K562 (cell line): ENCODE data around the gene FGF16. TPM values are rescaled to one million over a fixed set of nuclear protein-coding genes. Genes with fewer than 3 reads are reported as not detected.

ENCODE experiments used
- ATAC-seq: fragments of 200-7000 bp; cut with Tn5 transposase; 3 replicates; pipeline ENCODE4 v1.9.1; 2020; ENCODE audit warnings: moderate library complexity
- BruUV-seq: library from RNA; stranded (reverse); fragments of 400-500 nt; replicated peaks from 2 replicates; lab custom pipeline; 2021; lab: Mats Ljungman, UMichigan
- CTCF ChIA-PET: fragments of 300-600 bp; formaldehyde crosslinking; extraction: SDS; loops from one replicate; lab custom pipeline; 2021; ENCODE audit warnings: low intra/inter-chr PET ratio; lab: Yijun Ruan, JAX
- POLR2A ChIA-PET: fragments of 300-600, 350-650 bp; sonication (Branson Sonifier 250); formaldehyde crosslinking; extraction: SDS; loops from one replicate; lab custom pipeline; 2021; ENCODE audit warnings: antibody characterized with exemption, inconsistent platforms; lab: Yijun Ruan, JAX
- DNase-seq, 4 experiments: peaks; one replicate each; pipeline versions ENCODE4 v3.0.0 to v3.0.0-alpha.2; 2011 to 2018; ENCODE audit warnings: low spot score in 3 of 4, mixed read lengths in 3 of 4; ENCODE audit errors: extremely low read depth in 1 of 4
- FAIRE-seq: peaks from 2 replicates; lab custom pipeline; 2011; peaks lifted over from hg19 to GRCh38; lab: Jason Lieb, UNC
- H2AFZ ChIP-seq: 2 replicates; pipeline ENCODE4 v1.6.0; 2011; ENCODE audit warnings: low read depth, low read length, control low read depth, inconsistent platforms
- H3K27ac ChIP-seq: fragments of 200-600 bp; 3 replicates; pipeline ENCODE4 v1.8.0; 2011; ENCODE audit warnings: low read depth, mild to moderate bottlenecking, control low read depth, inconsistent platforms, low read length, moderate library complexity, mixed read lengths; ENCODE audit errors: extremely low read depth
- H3K27me3 ChIP-seq, 2 experiments: fragments of 300-600 bp in 1 of 2; 2 replicates in 1 of 2; 3 replicates in 1 of 2; pipeline versions ENCODE4 v1.6.0 to v1.8.0; 2011; ENCODE audit warnings: inconsistent platforms in 2 of 2, low read length in 2 of 2, mild to moderate bottlenecking in 1 of 2, mixed read lengths in 1 of 2, moderate library complexity in 1 of 2; ENCODE audit not compliant: control insufficient read depth in 2 of 2, insufficient read depth in 2 of 2
- H3K36me3 ChIP-seq: fragments of 300-600 bp; 3 replicates; pipeline ENCODE4 v1.8.0; 2011; ENCODE audit warnings: mild to moderate bottlenecking, low read length, inconsistent platforms; ENCODE audit not compliant: control insufficient read depth, insufficient read depth
- H3K4me1 ChIP-seq, 2 experiments: fragments of 200-600 bp in 1 of 2; replicated peaks in 1 of 2; 2 replicates in 1 of 2; 3 replicates in 1 of 2; pipeline versions ENCODE4 v1.5.1 to v1.8.0; 2011; ENCODE audit warnings: inconsistent platforms in 2 of 2, low read length in 2 of 2, mild to moderate bottlenecking in 1 of 2, mixed read lengths in 1 of 2, moderate library complexity in 1 of 2; ENCODE audit not compliant: control insufficient read depth in 2 of 2, insufficient read depth in 2 of 2
- H3K4me2 ChIP-seq: 2 replicates; pipeline ENCODE4 v1.6.1; 2011; ENCODE audit warnings: low read length, control low read depth, inconsistent platforms, mixed read lengths; ENCODE audit not compliant: insufficient read depth
- H3K4me3 ChIP-seq: fragments of 200-600 bp; sonication (generic), shearing (Covaris generic); 2 replicates; pipeline ENCODE4 v1.5.1; 2016; ENCODE audit warnings: control low read depth, inconsistent platforms
- H3K79me2 ChIP-seq: fragments of 200-600 bp; 3 replicates; pipeline ENCODE4 v1.8.0; 2011; ENCODE audit warnings: low read length, inconsistent platforms; ENCODE audit not compliant: control insufficient read depth, insufficient read depth
- H3K9ac ChIP-seq, 2 experiments: 2 replicates each; pipeline versions ENCODE4 v1.6.0 to v1.6.1; 2011; ENCODE audit warnings: low read depth in 2 of 2, low read length in 2 of 2, control low read depth in 1 of 2, inconsistent platforms in 1 of 2, mild to moderate bottlenecking in 1 of 2, mixed read lengths in 1 of 2; ENCODE audit not compliant: insufficient read depth in 1 of 2
- H3K9me1 ChIP-seq: one replicate; pipeline ENCODE4 v1.6.0; 2011; ENCODE audit warnings: inconsistent platforms, mild to moderate bottlenecking, low read length, moderate library complexity; ENCODE audit not compliant: control insufficient read depth, insufficient read depth
- H3K9me3 ChIP-seq: replicated peaks from 2 replicates; pipeline ENCODE4 v1.5.1; 2011; ENCODE audit warnings: low read depth, low read length, inconsistent platforms; ENCODE audit not compliant: control insufficient read depth, insufficient read depth
- H4K20me1 ChIP-seq: replicated peaks from 2 replicates; pipeline ENCODE4 v1.6.1; 2011; ENCODE audit warnings: low read length, inconsistent platforms, mixed read lengths; ENCODE audit not compliant: control insufficient read depth, insufficient read depth
- CBFB ChIP-seq: sonication (generic); formaldehyde crosslinking; IDR thresholded peaks from 2 replicates; pipeline ENCODE4 v1.4.0; 2020; ENCODE audit warnings: mild to moderate bottlenecking, missing genetic modification reagents
- CBX5 ChIP-seq: IDR thresholded peaks from 2 replicates; pipeline ENCODE4 v1.6.1; 2014; ENCODE audit warnings: low read depth, borderline replicate concordance
- FOXK1 ChIP-seq: sonication (generic); formaldehyde crosslinking; IDR thresholded peaks from 2 replicates; pipeline ENCODE4 v1.8.0; 2022; ENCODE audit warnings: missing genetic modification reagents, mild to moderate bottlenecking, borderline replicate concordance
- MLLT1 ChIP-seq, 2 experiments: fragments of 450-650 bp; IDR thresholded peaks; 2 replicates each; pipeline ENCODE4 v1.6.1; 2016
- PHF8 ChIP-seq: fragments of 200-600 bp; sonication (generic); IDR thresholded peaks from 2 replicates; pipeline ENCODE4 v1.6.1; 2012; ENCODE audit warnings: mixed run types, mild to moderate bottlenecking, inconsistent platforms, low read length, moderate library complexity, borderline replicate concordance
- RBFOX2 ChIP-seq: fragments of 200-400 bp; formaldehyde crosslinking; IDR thresholded peaks from 2 replicates; pipeline ENCODE4 v1.6.1; 2017; ENCODE audit warnings: low read depth, mild to moderate bottlenecking, low read length, moderate library complexity
- TFAM ChIP-seq: fragments of 250-450 bp; sonication (Bioruptor Pico); conservative IDR thresholded peaks from 2 replicates; pipeline ENCODE4 v1.5.0; 2021; ENCODE audit warnings: mild to moderate bottlenecking, moderate library complexity
- YBX1 ChIP-seq: fragments of 450-650 bp; IDR thresholded peaks from 2 replicates; pipeline ENCODE4 v1.7.1; 2016; ENCODE audit warnings: mild to moderate bottlenecking
- ZNF175 ChIP-seq: fragments of 200-800 bp; sonication (Bioruptor generic); IDR thresholded peaks from 2 replicates; pipeline ENCODE4 v1.6.1; 2016; ENCODE audit warnings: low read depth, mild to moderate bottlenecking, missing genetic modification characterization, missing compliant biosample characterization
- ZNF586 ChIP-seq: fragments of 450-650 bp; formaldehyde crosslinking; conservative IDR thresholded peaks from 2 replicates; pipeline ENCODE4 v1.4.0; 2020; ENCODE audit warnings: mild to moderate bottlenecking, moderate library complexity
- ZNF75A ChIP-seq: fragments of 450-650 bp; formaldehyde crosslinking; IDR thresholded peaks from 2 replicates; pipeline ENCODE4 v1.4.0; 2020; ENCODE audit warnings: mild to moderate bottlenecking
- WGBS: fragments of 100-300 bp; shearing (Covaris generic); methylation state at CpG from one replicate; pipeline ENCODE4 v1.1.6; 2016; ENCODE audit warnings: low coverage, mixed read lengths; ENCODE audit not compliant: insufficient coverage; ENCODE audit errors: missing lambda C conversion rate; 5-methylcytosine and 5-hydroxymethylcytosine counted together
- in situ Hi-C: fragments of 300-500 bp; cut with MboI; formaldehyde crosslinking; loops from 4 replicates; pipeline ENCODE4 v1.15.0; 2018; ENCODE audit warnings: inconsistent platforms, mixed read lengths
- intact Hi-C: fragments of 100-400 bp; cut with micrococcal nuclease; formaldehyde crosslinking; loops from 2 replicates; pipeline ENCODE4 v1.14.2; 2022
- polyA plus RNA-seq, 8 experiments: library from polyadenylated mRNA; depleted of rRNA in 4 of 8; stranded (reverse) in 5 of 8; unstranded in 3 of 8; fragments of >200 nt; fragmentation: Nextera tagmentation in 2 of 8; fragmentation: Illumina TruSeq in 1 of 8; extraction: Ambion mirVana in 2 of 8; extraction: Trizol in 1 of 8; gene quantifications; 2 replicates each; pipeline versions ENCODE4 v1.2.1 to v1.2.3, GENCODE V29; 2011 to 2014; ENCODE audit warnings: inconsistent platforms in 1 of 8, missing spikeins in 1 of 8
- total RNA-seq, 7 experiments: library from RNA; depleted of rRNA in 6 of 7; stranded (reverse); fragments of >200 nt in 6 of 7; fragmentation: Illumina TruSeq in 2 of 7; extraction: Trizol in 2 of 7; gene quantifications; 2 replicates each; pipeline versions ENCODE4 v1.2.1 to v1.2.3, GENCODE V29; 2011 to 2021; ENCODE audit warnings: low replicate concordance in 1 of 7

The FGF16 gene
- total and polyA plus RNA-seq, 9 of the 15 experiments (the other 6 are each of a cell fraction or from before 2014, with no cell fraction given), result not detected

DNA sequence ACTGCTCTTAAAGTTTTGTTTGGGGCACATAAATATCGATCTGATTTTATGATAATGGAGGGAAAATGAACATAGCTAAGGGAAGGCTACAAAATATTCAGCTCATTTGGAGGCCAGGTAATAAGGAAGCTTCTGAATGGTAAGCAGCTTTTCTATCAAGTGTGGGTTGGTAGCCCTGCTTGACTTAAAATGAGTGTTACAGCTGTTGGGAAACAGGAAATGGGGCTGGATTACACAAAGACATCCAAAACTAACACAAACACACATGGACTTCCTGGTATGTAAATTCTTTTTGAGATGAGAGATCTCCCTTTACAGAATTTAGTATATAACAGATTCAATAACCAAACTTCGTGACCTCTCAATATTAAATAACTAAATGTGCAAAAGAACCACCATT lies 58.0 kb downstream of the FGF16 start:
- TF ChIP-seq CBFB (CRISPR knock-in tag) (no peak), RBFOX2 (no peak), TFAM (CRISPR knock-in tag) (no peak), CBX5 (no peak), PHF8 (no peak), FOXK1 (CRISPR knock-in tag) (no peak), MLLT1 (IDR thresholded peaks at IDR 0.05) (no peak), ZNF175 (CRISPR knock-in tag) (no peak), ZNF586 (CRISPR knock-in tag) (no peak), YBX1 (no peak), ZNF75A (CRISPR knock-in tag) (no peak)
- H3K4me2 ChIP-seq, result no peak overlapping the region
- intact Hi-C loops, result no loop called here
- H4K20me1 ChIP-seq, result no peaks in the 10 kb centered on the region
- H3K36me3 ChIP-seq, result peaks cover 8% of the 10 kb centered on the region; the same call in 2 of the 3 replicates
- H3K79me2 ChIP-seq, result no peaks in the 10 kb centered on the region
- H3K27me3 ChIP-seq, result no peaks in the 10 kb centered on the region
- ChIA-PET POLR2A (no interaction called here), CTCF (interaction anchor here (0.7 kb wide), 1 partner anchor 84 kb away, joined by 3 read pairs; no protein-coding TSS in a partner anchor)
- DNase-seq (no peak), FAIRE-seq (no peak), ATAC-seq (no peak)
- H3K4me1 ChIP-seq, result no peaks in the 10 kb centered on the region
- WGBS, result 49% methylated on average over 2 of the region's 2 CpGs
- no peak overlapping the region for H3K4me3 ChIP-seq
- no peak overlapping the region for H3K27ac ChIP-seq
- H3K9ac ChIP-seq, result no peak overlapping the region
- H3K9me1 ChIP-seq, result no peaks in the 10 kb centered on the region
- no TSS peak for BruUV-seq
- no peak overlapping the region for H2AFZ ChIP-seq
- in situ Hi-C loops, result no loop called here
- no peaks in the 10 kb centered on the region for H3K9me3 ChIP-seq
